ENCODE data around the gene NAALADL2. TPM values are rescaled to one million over a fixed set of nuclear protein-coding genes. Genes with fewer than 3 reads are reported as not detected.
"Not testable (repeated sequence)": the region's sequence is repeated elsewhere in the genome, so short reads cannot be mapped to it uniquely, and the experiment has no call there.

NAALADL2 gene
- total RNA-seq, 1 donor, result 54.5 TPM

DNA sequence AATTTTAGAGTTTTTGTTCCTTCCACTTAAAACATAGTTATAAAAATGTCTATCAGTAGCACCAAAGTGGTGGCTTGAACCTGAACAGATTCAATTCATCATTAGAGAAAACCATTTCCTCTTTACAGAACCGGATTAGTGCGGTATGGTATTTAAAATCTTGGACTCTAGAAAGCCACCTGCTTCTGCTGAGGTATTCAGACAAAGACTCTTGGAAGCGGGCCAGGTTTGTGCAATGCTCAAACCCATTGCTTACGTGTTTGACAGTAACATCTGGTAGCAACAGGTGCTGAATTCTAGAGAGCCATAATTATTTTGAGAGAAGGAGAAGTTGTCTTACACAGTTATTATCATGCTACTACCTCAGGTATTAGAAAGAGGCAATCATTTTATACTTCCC, 290.5 kb downstream of the NAALADL2 start:
- H3K4me3 ChIP-seq (ENCODE audit: low read depth, low read length), result no peak overlapping the region
- DNase-seq (ENCODE audit: low read depth), result no peak
- TF ChIP-seq, protein P1, sequence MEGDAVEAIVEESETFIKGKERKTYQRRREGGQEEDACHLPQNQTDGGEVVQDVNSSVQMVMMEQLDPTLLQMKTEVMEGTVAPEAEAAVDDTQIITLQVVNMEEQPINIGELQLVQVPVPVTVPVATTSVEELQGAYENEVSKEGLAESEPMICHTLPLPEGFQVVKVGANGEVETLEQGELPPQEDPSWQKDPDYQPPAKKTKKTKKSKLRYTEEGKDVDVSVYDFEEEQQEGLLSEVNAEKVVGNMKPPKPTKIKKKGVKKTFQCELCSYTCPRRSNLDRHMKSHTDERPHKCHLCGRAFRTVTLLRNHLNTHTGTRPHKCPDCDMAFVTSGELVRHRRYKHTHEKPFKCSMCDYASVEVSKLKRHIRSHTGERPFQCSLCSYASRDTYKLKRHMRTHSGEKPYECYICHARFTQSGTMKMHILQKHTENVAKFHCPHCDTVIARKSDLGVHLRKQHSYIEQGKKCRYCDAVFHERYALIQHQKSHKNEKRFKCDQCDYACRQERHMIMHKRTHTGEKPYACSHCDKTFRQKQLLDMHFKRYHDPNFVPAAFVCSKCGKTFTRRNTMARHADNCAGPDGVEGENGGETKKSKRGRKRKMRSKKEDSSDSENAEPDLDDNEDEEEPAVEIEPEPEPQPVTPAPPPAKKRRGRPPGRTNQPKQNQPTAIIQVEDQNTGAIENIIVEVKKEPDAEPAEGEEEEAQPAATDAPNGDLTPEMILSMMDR (IDR thresholded peaks at IDR 0.05; ENCODE audit: insufficient read depth, low read length), result no peak

DNA sequence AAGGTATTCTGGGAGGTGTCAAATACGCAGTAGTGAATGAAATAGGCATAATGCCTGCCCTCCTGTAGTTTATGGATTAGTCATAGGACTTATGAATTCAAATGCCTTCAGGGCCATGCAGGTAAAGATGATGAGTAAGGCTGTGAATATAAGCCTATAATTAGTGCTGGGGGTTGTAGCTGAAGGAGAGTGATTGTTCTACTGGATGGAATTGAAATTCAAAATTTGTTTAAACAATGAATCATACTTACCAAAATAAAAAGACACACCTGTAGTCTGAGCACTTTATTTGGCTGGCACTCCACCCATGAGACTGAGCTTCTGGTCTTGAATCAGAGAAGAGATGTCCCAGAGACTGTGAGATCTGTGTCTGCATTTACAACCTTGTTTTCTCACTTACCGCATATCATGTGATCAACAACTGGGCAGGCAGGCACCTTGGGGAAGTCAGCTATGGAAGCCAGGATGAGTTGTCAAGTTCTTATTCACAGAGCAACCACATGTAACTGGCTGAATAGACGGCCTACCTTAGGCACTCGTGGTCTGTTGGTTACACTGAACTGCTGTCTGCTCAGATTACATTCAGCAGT, 291.8 kb downstream of the NAALADL2 start:
- TF ChIP-seq, protein P1 (IDR thresholded peaks at IDR 0.05; ENCODE audit: insufficient read depth, low read length), result no peak
- no peak for DNase-seq (ENCODE audit: low read depth)
- H3K4me3 ChIP-seq (ENCODE audit: low read depth, low read length), result no peak overlapping the region

DNA sequence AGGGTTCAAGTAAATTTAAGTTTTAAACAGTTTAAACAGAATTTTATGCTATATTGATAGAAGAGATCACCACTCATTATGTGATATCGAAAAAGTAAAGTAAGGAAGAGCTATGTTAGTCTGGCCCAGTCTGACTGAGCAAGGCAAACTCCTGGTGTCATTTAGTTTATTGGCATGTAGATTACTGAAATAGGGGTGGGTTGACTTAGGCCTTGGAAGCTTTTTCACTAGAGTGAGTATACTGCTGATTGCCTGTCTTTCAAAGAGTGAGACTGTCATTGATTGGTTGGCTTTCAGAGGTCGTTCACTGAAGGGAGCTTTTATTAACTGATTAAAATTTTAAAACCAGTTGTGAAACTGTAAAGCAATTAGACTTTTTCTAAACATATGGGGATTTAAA, 294.5 kb downstream of the NAALADL2 start:
- DNase-seq (ENCODE audit: low read depth), result no peak
- H3K4me3 ChIP-seq (ENCODE audit: low read depth, low read length), result no peak overlapping the region
- TF ChIP-seq, protein P1 (IDR thresholded peaks at IDR 0.05; ENCODE audit: insufficient read depth, low read length), result no peak

DNA sequence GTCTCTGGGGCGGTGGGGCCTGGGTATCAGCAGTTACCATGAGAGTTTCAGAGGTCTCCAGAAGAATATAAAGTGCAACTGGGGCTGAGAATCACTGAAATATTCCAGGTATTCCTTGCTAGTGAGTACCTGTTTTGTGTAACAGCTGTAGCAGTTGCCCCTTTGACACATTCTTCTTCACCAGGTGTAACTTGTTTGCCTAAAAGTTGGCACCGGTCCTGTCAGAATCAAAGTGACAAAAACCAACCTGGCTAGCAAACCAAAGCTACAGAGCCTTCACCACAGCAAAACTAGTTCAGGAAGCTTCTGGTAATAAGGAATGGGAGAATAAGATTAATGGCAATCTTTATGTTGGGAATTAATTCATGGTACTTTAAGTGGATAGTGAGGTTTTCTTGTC, 296.0 kb downstream of the NAALADL2 start:
- H3K4me3 ChIP-seq (ENCODE audit: low read depth, low read length), result no peak overlapping the region
- no peak for DNase-seq (ENCODE audit: low read depth)
- TF ChIP-seq, protein P1 (IDR thresholded peaks at IDR 0.05; ENCODE audit: insufficient read depth, low read length), result no peak

DNA sequence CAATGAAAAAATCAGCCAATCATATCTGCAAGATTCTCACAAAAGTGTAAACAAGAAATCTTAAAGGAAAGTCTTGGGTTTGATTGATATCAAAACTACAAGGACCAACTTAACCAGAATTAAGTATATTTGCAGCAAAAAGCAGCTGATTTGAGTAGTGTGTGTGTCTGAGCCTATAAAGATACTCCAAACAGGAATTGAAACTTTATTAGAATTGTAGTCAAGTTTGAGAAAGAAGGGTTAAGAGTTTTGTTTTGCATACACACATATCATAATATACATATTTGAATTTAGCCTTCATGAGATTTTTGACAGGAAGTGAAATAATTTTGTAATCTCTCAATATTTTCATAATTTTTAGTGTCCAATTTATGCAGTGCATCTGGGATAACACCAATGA, 300.1 kb downstream of the NAALADL2 start:
- no peak overlapping the region for H3K4me3 ChIP-seq (ENCODE audit: low read depth, low read length)
- TF ChIP-seq, protein P1 (IDR thresholded peaks at IDR 0.05; ENCODE audit: insufficient read depth, low read length), result no peak
- DNase-seq (ENCODE audit: low read depth), result no peak

DNA sequence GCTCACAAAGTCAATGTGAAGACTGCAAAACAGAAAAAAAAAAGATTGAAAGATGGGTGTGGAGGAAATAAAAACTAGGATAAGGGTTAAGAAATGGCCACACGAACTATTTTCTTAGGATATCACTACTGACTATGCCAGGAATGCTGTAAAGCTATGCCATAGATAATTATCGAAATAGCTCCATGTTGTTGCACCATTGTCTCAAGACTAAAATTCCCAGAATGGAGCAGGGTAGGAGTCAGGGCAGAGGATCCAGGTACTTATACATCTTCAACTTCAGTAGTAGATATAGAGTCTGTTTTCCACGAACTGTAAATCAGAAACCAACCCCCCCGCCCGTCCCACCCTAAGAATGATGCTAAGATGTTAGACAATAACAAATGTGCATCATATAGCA, 302.2 kb downstream of the NAALADL2 start:
- no peak overlapping the region for H3K4me3 ChIP-seq (ENCODE audit: low read depth, low read length)
- no peak for DNase-seq (ENCODE audit: low read depth)
- TF ChIP-seq, protein P1 (IDR thresholded peaks at IDR 0.05; ENCODE audit: insufficient read depth, low read length), result no peak

DNA sequence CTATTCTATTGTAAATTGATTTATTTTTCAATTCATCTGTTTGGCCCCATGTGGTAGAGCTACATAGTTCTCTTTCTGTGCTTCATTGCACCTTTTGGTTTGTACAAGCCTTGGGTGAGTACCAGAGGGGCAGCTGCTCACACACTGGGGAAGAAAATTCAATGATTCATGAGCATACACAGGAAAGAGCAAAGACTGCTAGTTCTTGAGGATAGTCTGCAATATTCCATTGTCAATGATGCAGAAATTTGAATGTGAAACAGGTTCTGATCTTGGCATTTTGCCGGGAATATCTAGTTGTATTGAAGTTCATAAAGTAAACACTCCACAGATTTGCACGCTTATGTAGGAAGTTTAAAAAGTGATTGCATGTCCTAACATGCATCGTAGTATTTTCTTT, 304.6 kb downstream of the NAALADL2 start:
- DNase-seq (ENCODE audit: low read depth), result no peak
- no peak overlapping the region for H3K4me3 ChIP-seq (ENCODE audit: low read depth, low read length)
- TF ChIP-seq, protein P1 (IDR thresholded peaks at IDR 0.05; ENCODE audit: insufficient read depth, low read length), result no peak

DNA sequence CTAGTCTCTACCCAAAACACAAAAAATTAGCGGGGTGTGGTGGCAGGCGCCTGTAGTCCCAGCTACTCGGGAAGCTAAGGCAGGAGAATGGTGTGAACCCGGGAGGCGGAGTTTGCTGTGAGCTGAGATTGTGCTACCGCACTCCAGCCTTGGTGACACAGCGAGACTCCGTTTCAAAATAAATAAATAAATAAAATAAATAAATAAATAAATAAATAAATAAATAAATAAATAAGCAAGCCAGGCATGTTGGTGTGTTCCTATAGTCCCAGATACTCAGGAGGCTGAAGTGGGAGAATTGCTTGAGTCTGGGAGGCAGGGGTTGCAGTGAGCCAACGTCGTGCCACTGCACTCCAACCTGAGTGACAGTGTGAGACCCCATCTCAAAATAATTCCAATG, 314.0 kb downstream of the NAALADL2 start:
- not testable (repeated sequence) for H3K4me3 ChIP-seq (ENCODE audit: low read depth, low read length); DNase-seq (ENCODE audit: low read depth)

All from fibroblast of the aortic adventitia (primary cell).